ENCODE measurements around the gene AMBRA1.

AMBRA1 gene

DNA sequence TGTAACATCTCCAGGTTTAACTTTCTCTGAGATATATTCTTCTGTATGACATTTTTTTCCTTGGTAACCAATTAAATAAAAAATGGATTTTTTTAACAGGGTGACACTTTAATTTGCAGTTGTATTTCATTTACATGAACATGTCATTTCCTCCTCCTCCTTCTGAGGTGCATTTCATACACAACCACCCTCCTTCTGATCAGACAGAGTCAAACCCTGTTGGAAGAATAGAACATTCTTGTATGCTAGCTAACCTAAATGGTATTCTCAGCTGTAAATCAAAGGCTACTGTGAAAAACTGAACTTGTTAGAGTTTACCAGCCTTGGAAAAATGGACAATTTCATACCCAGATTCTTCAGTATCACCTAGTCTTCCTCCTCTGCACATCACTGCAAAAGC is 149.5 kb downstream of the AMBRA1 start:
- Histone ChIP-seq H3K9me3 (ENCODE audit: low read length) (no peaks in the 10 kb centered on the region), H3K4me1 (ENCODE audit: insufficient read depth, low read length) (peaks cover 23% of the 10 kb centered on the region), H3K9ac (ENCODE audit: low read length) (no peak overlapping the region), H3K36me3 (ENCODE audit: insufficient read depth, low read length) (peaks cover 10% of the 10 kb centered on the region), H3K4me3 (ENCODE audit: low read depth in 1 of 2, low read length in 2 of 2) (no peak overlapping the region), H3K27me3 (ENCODE audit: control insufficient read depth in 1 of 2, insufficient read depth in 2 of 2, low read length in 2 of 2) (no peaks in the 10 kb centered on the region), H3K27ac (ENCODE audit: low read depth, low read length) (no peak overlapping the region)

DNA sequence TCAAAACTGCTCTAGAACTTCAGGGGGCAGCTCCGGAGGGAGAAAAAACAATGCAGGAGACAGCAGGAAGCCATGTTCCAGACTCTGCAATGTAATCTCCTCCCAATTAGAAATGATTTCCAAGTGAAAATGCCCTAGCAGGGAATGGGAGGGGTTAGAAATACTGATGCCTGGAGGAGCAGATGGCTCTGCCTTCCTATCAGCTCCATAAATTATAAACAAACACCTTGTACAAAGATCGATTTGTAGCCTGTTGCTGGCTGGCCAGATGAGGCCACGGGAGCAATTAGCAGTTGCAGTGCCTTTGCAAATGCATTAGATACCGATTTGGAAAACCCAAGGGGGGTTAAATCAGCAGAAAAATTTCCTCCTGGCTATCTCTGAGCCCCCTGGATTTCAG is 155.6 kb downstream of the AMBRA1 start:
- Histone ChIP-seq H3K9ac (ENCODE audit: low read length) (no peak overlapping the region), H3K9me3 (ENCODE audit: low read length) (no peaks in the 10 kb centered on the region), H3K4me1 (ENCODE audit: insufficient read depth, low read length) (no peaks in the 10 kb centered on the region), H3K36me3 (ENCODE audit: insufficient read depth, low read length) (peaks cover 19% of the 10 kb centered on the region), H3K27ac (ENCODE audit: low read depth, low read length) (no peak overlapping the region), H3K27me3 (ENCODE audit: control insufficient read depth in 1 of 2, insufficient read depth in 2 of 2, low read length in 2 of 2) (no peaks in the 10 kb centered on the region), H3K4me3 (ENCODE audit: low read depth in 1 of 2, low read length in 2 of 2) (no peak overlapping the region)

DNA sequence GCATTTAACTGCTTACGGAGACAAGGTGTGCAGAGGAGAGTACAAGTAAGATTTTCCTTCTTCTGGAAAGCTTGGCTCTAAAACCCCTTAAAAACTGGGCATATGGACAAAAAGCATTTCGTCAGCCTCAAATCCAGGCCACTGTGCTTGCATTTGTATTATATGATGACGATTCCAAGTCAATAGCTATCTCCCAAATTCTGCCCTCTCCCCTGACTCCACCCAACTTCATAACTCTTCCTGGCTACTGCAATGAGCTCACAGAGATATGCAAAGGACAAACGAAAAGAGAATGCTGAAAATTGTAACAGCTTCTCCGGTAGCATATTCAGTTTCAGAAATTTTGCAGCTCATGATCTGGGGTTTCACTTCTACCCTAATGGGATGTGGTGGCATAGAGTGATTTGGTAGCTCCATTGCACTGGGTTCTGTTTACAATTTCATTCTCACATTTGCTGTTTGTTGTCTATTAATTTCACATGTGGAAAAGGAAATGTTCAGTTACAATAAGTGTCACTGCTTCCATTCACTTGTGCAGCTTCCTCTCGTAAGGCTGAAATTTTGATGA is 156.6 kb downstream of the AMBRA1 start:
- no peaks in the 10 kb centered on the region for H3K4me1 ChIP-seq (ENCODE audit: insufficient read depth, low read length)
- no peak overlapping the region for H3K4me3 ChIP-seq (ENCODE audit: low read depth in 1 of 2, low read length in 2 of 2)
- peaks cover 22% of the 10 kb centered on the region for H3K36me3 ChIP-seq (ENCODE audit: insufficient read depth, low read length)
- H3K27me3 ChIP-seq (ENCODE audit: control insufficient read depth in 1 of 2, insufficient read depth in 2 of 2, low read length in 2 of 2): no peaks in the 10 kb centered on the region
- H3K9ac ChIP-seq (ENCODE audit: low read length): no peak overlapping the region
- no peaks in the 10 kb centered on the region for H3K9me3 ChIP-seq (ENCODE audit: low read length)
- no peak overlapping the region for H3K27ac ChIP-seq (ENCODE audit: low read depth, low read length)

DNA sequence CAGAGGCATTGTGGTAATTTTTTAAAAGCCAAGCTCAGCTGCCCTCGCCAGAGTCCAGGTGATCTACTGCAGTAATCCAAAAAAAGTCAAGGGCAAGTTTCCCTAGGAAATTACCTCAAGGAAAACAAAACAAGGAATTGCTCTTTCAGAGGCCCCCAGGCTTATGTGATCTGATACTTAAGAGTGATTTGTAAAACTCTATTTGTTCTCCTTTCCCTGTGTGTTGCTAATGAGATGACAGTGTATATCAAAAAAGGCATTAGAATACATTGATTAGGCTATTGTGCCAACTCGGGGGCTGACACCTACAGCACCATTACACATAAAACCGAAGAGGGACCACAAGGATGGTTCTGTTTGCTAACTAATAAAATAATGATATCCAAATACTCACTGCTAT is 157.7 kb downstream of the AMBRA1 start:
- no peak overlapping the region for H3K4me3 ChIP-seq (ENCODE audit: low read depth in 1 of 2, low read length in 2 of 2)
- no peaks in the 10 kb centered on the region for H3K4me1 ChIP-seq (ENCODE audit: insufficient read depth, low read length)
- no peak overlapping the region for H3K9ac ChIP-seq (ENCODE audit: low read length)
- H3K9me3 ChIP-seq (ENCODE audit: low read length): no peaks in the 10 kb centered on the region
- H3K27ac ChIP-seq (ENCODE audit: low read depth, low read length): no peak overlapping the region
- H3K36me3 ChIP-seq (ENCODE audit: insufficient read depth, low read length): peaks cover 29% of the 10 kb centered on the region
- H3K27me3 ChIP-seq (ENCODE audit: control insufficient read depth in 1 of 2, insufficient read depth in 2 of 2, low read length in 2 of 2): no peaks in the 10 kb centered on the region

DNA sequence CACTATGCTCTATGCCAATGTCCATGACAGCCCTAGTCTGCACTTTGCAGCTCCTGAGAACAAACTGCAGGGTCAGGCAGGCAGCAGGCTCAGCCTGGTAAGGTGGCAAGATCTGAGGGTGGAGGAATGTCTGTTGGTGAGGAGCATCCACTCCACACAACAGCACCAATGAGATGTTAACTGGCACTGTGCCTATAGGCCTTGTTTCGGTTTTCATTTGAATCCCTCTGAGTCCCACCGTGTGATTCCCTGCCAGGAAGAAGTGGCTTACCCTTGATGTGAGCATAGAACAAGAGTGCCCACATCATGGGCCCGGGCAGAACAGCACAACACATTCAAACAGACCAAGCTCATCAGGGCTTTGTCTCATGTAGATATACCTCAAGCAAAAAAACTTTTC is 158.1 kb downstream of the AMBRA1 start:
- H3K9ac ChIP-seq (ENCODE audit: low read length): no peak overlapping the region
- no peaks in the 10 kb centered on the region for H3K27me3 ChIP-seq (ENCODE audit: control insufficient read depth in 1 of 2, insufficient read depth in 2 of 2, low read length in 2 of 2)
- H3K9me3 ChIP-seq (ENCODE audit: low read length): no peaks in the 10 kb centered on the region

DNA sequence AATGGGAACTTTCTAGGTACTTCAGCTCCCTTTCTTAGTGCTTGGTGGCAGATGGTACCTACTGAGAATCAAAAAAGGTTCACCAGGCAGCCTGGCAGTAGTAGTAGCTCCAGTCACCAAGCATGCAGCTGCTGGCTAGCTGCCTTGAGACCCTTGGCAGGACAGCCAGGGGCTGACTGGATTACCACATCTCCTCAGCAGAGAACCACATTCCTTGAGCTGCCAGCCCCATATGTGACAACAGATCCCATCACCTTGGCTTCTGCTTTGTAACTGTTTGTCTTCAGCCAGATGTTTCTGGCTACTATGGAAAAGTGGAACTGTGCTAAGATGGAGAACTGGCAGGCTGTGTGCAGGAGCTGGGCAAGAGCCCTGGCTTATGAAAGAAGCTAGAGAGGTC is 162.6 kb downstream of the AMBRA1 start:
- Histone ChIP-seq H3K9me3 (ENCODE audit: low read length) (no peaks in the 10 kb centered on the region), H3K27ac (ENCODE audit: low read depth, low read length) (no peak overlapping the region), H3K9ac (ENCODE audit: low read length) (no peak overlapping the region), H3K36me3 (ENCODE audit: insufficient read depth, low read length) (peaks cover 42% of the 10 kb centered on the region), H3K4me3 (ENCODE audit: low read depth in 1 of 2, low read length in 2 of 2) (no peak overlapping the region), H3K27me3 (ENCODE audit: control insufficient read depth in 1 of 2, insufficient read depth in 2 of 2, low read length in 2 of 2) (no peaks in the 10 kb centered on the region), H3K4me1 (ENCODE audit: insufficient read depth, low read length) (no peaks in the 10 kb centered on the region)

More for the DNA sequence above, 158.1 kb downstream of the AMBRA1 start:
- no peaks in the 10 kb centered on the region for H3K4me1 ChIP-seq (ENCODE audit: insufficient read depth, low read length)
- no peak overlapping the region for H3K4me3 ChIP-seq (ENCODE audit: low read depth in 1 of 2, low read length in 2 of 2)
- peaks cover 33% of the 10 kb centered on the region for H3K36me3 ChIP-seq (ENCODE audit: insufficient read depth, low read length)
- H3K27ac ChIP-seq (ENCODE audit: low read depth, low read length): no peak overlapping the region

DNA sequence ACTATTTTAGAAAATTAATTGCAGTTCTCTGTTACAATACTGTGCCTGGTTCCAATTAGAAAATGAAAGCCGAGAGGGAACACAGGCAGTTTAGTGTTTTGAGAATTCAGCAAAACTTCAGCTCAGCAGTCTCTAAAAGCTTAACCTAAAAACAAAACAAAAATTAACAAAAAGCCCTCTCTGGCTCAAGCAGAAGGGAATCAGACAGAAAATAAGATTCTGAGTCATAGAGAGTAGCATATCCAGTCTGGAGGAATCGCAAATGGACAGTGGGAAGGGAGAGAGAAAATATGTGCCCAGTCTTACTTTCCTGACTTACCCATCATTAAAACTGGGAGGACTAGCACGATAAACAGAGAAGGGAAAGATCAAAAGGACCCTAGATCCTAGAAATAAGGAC is 164.1 kb downstream of the AMBRA1 start:
- Histone ChIP-seq H3K9ac (ENCODE audit: low read length) (no peak overlapping the region), H3K36me3 (ENCODE audit: insufficient read depth, low read length) (peaks cover 41% of the 10 kb centered on the region), H3K9me3 (ENCODE audit: low read length) (no peaks in the 10 kb centered on the region), H3K27ac (ENCODE audit: low read depth, low read length) (no peak overlapping the region), H3K27me3 (ENCODE audit: control insufficient read depth in 1 of 2, insufficient read depth in 2 of 2, low read length in 2 of 2) (no peaks in the 10 kb centered on the region), H3K4me1 (ENCODE audit: insufficient read depth, low read length) (no peaks in the 10 kb centered on the region), H3K4me3 (ENCODE audit: low read depth in 1 of 2, low read length in 2 of 2) (no peak overlapping the region)

DNA sequence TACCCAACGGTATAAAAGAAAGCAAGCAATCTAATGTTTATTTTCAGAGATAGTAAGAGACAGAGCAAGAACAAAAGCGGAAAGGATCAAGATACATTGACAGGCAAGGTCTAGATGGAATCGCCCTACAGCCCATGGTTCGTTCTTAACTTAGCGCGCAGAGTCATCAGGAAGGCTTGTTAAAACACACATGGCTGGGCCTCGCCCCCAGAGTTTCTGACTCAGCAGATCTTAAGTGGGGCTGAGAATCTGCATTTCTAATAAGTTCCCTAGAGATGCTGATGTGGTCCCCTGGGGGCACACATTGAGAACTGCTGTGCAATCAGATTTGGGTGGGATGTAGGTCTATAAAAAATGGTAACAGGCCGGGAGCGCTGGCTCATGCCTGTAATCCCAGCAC is 166.5 kb downstream of the AMBRA1 start:
- Histone ChIP-seq H3K4me1 (ENCODE audit: insufficient read depth, low read length) (no peaks in the 10 kb centered on the region), H3K4me3 (ENCODE audit: low read depth in 1 of 2, low read length in 2 of 2) (no peak overlapping the region), H3K9me3 (ENCODE audit: low read length) (no peaks in the 10 kb centered on the region), H3K27me3 (ENCODE audit: control insufficient read depth in 1 of 2, insufficient read depth in 2 of 2, low read length in 2 of 2) (no peaks in the 10 kb centered on the region), H3K36me3 (ENCODE audit: insufficient read depth, low read length) (peaks cover 24% of the 10 kb centered on the region), H3K9ac (ENCODE audit: low read length) (no peak overlapping the region), H3K27ac (ENCODE audit: low read depth, low read length) (no peak overlapping the region)

DNA sequence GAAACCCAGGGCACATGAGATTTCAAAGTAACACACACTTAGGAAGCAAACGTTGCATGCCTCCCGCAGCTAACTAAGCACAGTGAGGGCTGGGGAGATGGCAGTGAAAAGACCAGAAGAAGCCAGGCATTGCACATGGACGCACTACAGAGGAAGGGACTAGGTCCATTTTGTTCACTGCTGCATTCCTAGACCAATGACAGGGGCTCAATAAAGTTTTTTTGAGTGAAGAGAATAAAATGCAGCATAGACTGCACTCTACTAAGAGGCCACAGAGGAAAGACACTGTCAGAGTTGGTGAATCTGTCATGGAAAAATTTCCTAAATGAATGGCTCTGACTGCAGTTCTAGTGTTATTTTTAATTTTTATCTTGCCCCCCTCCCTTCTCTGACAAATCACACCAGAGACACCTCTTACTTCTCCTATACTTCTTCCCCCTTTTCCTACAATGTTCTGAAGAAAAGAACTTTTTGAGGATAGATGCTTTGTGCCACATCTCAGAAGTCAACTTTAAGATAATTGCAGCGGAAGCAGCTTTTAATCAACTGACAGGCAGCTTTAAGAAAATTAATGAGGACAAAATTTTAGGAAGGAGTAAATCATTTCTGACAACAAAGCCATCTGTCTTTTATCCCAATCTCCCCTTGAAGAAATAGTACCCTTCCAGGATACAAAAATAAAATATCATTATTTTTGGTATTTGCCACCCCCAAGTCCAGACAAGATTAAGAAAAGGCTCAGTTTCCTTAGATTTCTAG is 167.4 kb downstream of the AMBRA1 start:
- Histone ChIP-seq H3K27me3 (ENCODE audit: control insufficient read depth in 1 of 2, insufficient read depth in 2 of 2, low read length in 2 of 2) (no peaks in the 10 kb centered on the region), H3K4me3 (ENCODE audit: low read depth in 1 of 2, low read length in 2 of 2) (no peak overlapping the region), H3K36me3 (ENCODE audit: insufficient read depth, low read length) (peaks cover 26% of the 10 kb centered on the region), H3K27ac (ENCODE audit: low read depth, low read length) (no peak overlapping the region), H3K9me3 (ENCODE audit: low read length) (no peaks in the 10 kb centered on the region), H3K4me1 (ENCODE audit: insufficient read depth, low read length) (no peaks in the 10 kb centered on the region), H3K9ac (ENCODE audit: low read length) (no peak overlapping the region)

DNA sequence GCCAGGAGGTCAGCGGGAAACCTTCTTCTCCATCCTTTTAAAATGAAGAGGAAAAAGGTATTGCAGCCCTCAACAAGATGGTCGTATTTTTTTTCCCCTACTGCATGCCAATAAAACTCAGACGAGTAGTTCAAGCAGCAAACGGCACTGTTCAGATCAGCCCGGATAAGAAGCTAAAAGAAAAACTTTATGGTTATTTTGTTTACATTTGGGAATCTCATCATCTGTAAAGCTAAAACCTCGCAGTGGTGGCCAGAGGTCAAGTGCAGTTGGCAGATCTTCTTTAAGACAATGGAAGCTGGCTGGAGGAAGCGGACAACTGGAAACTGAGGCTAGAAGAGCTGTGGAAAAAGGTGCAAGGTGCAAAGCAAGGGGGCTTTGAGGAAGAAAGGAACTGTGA is 171.2 kb downstream of the AMBRA1 start:
- H3K27me3 ChIP-seq (ENCODE audit: control insufficient read depth in 1 of 2, insufficient read depth in 2 of 2, low read length in 2 of 2): no peaks in the 10 kb centered on the region
- no peaks in the 10 kb centered on the region for H3K4me1 ChIP-seq (ENCODE audit: insufficient read depth, low read length)
- no peak overlapping the region for H3K27ac ChIP-seq (ENCODE audit: low read depth, low read length)
- H3K36me3 ChIP-seq (ENCODE audit: insufficient read depth, low read length): peaks cover 23% of the 10 kb centered on the region
- H3K4me3 ChIP-seq (ENCODE audit: low read depth in 1 of 2, low read length in 2 of 2): no peak overlapping the region
- no peaks in the 10 kb centered on the region for H3K9me3 ChIP-seq (ENCODE audit: low read length)
- H3K9ac ChIP-seq (ENCODE audit: low read length): no peak overlapping the region

DNA sequence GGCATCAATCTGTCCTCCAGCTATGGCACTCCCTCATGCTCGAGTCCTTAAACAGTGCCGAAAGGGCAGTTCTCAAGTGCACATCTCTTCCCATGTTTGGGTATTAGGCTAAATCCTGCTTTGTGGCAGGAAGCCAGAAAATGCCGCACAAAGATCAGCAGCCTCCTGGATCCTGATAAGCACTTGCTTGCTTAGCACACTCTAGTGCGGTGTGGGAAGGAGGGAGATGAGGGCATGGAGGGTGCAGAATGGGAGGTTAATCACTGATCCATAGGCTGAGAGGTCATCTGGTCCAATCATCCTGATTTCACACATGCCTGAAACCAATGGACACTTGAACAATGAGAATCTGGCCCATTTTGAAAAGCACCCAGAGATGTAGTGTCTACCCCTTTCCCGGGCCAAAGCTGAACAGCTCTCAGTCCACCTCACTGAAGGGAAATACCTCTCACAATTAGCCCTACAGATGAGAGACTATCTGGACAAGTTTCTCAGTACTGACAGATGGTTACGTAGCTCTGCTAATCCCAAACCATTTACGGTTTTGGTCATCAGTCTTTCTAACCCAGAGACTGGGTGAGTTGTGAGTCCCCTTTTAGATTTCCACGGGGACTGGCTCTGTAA is 172.5 kb downstream of the AMBRA1 start:
- Histone ChIP-seq H3K4me3 (ENCODE audit: low read depth in 1 of 2, low read length in 2 of 2) (no peak overlapping the region), H3K4me1 (ENCODE audit: insufficient read depth, low read length) (no peaks in the 10 kb centered on the region), H3K36me3 (ENCODE audit: insufficient read depth, low read length) (peaks cover 28% of the 10 kb centered on the region), H3K9ac (ENCODE audit: low read length) (no peak overlapping the region), H3K27me3 (ENCODE audit: control insufficient read depth in 1 of 2, insufficient read depth in 2 of 2, low read length in 2 of 2) (no peaks in the 10 kb centered on the region), H3K27ac (ENCODE audit: low read depth, low read length) (no peak overlapping the region), H3K9me3 (ENCODE audit: low read length) (no peaks in the 10 kb centered on the region)

DNA sequence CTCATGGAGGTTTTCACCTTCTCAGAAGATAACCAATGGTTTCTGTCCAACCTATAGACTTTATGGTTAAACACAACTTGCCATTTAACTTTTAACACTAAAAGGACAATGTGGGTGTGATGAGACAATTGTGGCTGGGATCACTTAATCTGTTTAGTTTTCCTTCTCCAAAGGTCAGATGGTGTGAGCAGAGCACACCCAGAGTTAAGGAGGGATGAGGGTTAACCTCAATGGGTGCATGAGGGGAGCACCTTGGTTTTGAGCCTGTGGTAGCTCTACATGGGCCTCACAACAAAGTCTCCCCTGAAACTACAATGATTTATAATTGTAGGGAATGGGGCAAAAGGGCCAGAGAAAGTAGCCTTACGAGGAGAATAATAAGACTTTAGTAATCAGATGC is 173.3 kb downstream of the AMBRA1 start:
- Histone ChIP-seq H3K36me3 (ENCODE audit: insufficient read depth, low read length) (peaks cover 36% of the 10 kb centered on the region), H3K27ac (ENCODE audit: low read depth, low read length) (no peak overlapping the region), H3K9ac (ENCODE audit: low read length) (no peak overlapping the region), H3K4me1 (ENCODE audit: insufficient read depth, low read length) (no peaks in the 10 kb centered on the region), H3K9me3 (ENCODE audit: low read length) (no peaks in the 10 kb centered on the region), H3K27me3 (ENCODE audit: control insufficient read depth in 1 of 2, insufficient read depth in 2 of 2, low read length in 2 of 2) (no peaks in the 10 kb centered on the region), H3K4me3 (ENCODE audit: low read depth in 1 of 2, low read length in 2 of 2) (no peak overlapping the region)

Measured in muscle layer of colon (tissue), 2 donors.